GM19324 (cell line): ENCODE data around the gene HNRNPCL4.
"Not testable (repeated sequence)": the region's sequence is repeated elsewhere in the genome, so short reads cannot be mapped to it uniquely, and the experiment has no call there.

Experiments
- ATAC-seq: cut with Tn5 transposase; IDR thresholded peaks from one replicate; pipeline ENCODE4 v1.9.1; 2021; ENCODE audit warnings: mild to moderate bottlenecking, moderate library complexity; ENCODE audit not compliant: unreplicated experiment, low FRiP score

Gene HNRNPCL4

GRCh38 chr1:13165531-13165930, at the start of gene HNRNPCL4:
Gene HNRNPCL4, minus strand, starts transcription at chr1:13165631. Its CDS starts 164 bp downstream, at chr1:13165467.
- ATAC-seq: not testable (repeated sequence)

DNA sequence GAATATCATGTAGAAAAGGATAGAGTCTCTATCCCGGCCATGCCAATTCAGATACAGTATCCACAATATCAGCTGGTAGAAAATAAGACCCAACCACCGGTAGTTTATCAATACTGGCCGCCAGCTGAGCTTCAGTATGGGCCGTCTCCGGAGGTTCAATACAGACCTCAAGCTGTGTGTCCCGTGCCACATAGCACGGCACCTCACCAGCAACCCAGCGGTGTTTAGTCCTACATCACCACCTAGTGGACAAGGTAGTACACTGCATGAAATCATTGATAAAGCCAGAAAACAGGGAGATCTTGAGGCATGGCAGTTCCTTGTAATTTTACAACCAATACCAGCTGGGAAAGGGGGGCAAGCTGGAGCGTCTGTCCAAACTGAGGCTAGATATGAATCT, 43.3 kb upstream of the HNRNPCL4 start:
- ATAC-seq: not testable (repeated sequence)

GRCh38 chr1:13201309-13201708, 35.9 kb upstream of the HNRNPCL4 start, which contains the start of gene PRAMEF13:
Gene PRAMEF13, minus strand, starts transcription at chr1:13201409. Its CDS starts 1,820 bp downstream, at chr1:13199589.
- not testable (repeated sequence) for ATAC-seq

DNA sequence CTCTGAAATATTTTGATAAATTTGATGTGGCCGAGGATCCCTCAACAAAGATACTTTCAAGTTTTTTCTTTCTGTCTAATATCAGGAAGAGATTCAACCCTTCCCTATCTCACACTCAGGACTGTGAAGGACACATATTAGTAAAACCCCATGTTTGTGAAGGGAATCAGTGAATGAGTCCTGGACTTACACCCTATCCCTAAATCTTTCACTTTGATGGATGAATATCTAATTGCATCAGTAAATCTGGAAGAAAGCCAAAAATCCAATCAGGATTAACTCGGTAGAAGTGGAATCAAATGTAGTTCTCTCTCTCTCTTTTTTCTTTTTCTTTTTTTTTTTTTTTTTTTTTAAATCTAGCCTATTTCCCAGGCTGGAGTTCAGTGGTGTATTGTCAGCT, 6.1 kb upstream of the HNRNPCL4 start, which contains the start of gene PRAMEF9:
TSS of gene PRAMEF9 (plus strand) at position 301 of the 400 bp plus-strand sequence. CDS start 3,433 bp downstream, outside the sequence.
- not testable (repeated sequence) for ATAC-seq

- not testable (repeated sequence) for ATAC-seq
Measured at GRCh38 chr1:13155909-13156308, 9.5 kb downstream of the HNRNPCL4 start, which contains the start of gene PRAMEF26. Gene PRAMEF26, minus strand, starts transcription at chr1:13156009. Its CDS starts 2,914 bp downstream, at chr1:13153095.

DNA sequence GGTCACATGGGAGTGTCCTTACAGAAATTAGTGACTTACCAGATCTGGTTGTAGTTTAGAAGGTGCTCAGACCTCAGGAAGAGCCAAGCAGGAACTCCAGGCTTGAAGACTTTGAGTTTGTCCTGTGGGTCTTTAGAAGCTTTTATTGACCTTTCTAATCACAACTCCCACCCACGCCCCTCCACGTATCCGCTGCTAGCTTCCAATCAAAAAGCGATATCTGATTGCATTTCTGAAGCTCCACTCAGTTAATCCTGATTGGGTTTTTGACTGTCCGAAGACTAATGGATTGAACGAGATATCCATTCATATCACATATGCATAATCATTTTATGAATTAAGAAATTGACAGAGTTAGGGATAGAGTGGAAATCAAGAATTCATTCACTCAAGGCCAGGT, 48.7 kb downstream of the HNRNPCL4 start, which contains the start of gene HNRNPCL2:
TSS of gene HNRNPCL2 (minus strand) at position 101 of the 400 bp plus-strand sequence. CDS start 454 bp downstream, outside the sequence.
- ATAC-seq: not testable (repeated sequence)
